ENCODE data around the gene EPS8. TPM values are rescaled to one million over a fixed set of nuclear protein-coding genes. Genes with fewer than 3 reads are reported as not detected.
"Not testable (repeated sequence)": the region's sequence is repeated elsewhere in the genome, so short reads cannot be mapped to it uniquely, and the experiment has no call there.

EPS8 gene
- total RNA-seq, 1 experiment from 2014 or later: 36.7 TPM

DNA sequence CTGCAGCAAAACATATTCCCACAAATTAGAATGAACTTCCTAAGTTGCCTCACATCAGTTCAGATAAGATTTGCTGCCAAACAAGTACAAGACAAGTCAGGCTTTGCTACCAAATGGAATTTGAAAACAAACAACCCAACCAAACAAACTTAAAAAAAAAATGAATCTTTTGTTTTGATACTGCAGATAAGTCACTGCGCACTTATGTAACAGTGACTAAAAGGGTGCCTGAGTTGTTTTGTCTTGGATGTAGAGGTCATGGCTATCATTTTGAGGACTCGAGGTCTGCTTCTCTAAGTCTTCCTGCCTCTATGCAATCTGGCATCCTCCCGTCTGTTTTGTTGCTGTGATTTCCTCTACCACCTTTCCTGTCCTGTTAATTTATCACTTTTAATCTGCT is 11.1 kb upstream of the EPS8 start:
- DNase-seq (ENCODE audit: low read depth): no peak

GRCh38 chr12:15797818-15798217 is 8.6 kb upstream of the EPS8 start:
- DNase-seq (ENCODE audit: low read depth): no peak

- DNase-seq (ENCODE audit: low read depth): peak; percentile 75
These were observed 7.4 kb upstream of the EPS8 start for GRCh38 chr12:15796493-15797141.

GRCh38 chr12:15794836-15795235 is 5.6 kb upstream of the EPS8 start:
- DNase-seq (ENCODE audit: low read depth): no peak

DNA sequence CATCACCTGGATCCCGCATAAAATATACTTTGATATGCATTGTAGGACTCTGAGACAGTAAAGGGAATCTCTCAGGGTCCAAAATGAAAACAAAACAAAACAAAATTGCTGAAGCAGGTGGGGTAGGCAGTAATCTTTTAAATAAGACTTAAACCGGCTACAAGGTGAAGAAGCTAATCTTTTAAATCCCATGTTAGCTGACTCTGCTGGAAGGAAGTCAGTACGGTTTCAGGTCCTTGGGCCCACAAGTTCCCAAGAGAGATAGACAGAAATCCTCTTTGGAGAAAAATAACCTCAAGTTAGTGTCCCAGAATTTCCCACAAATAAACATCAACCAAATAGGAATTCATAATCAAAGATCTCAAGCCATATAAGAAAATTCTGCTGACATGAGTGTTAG is 5.0 kb upstream of the EPS8 start:
- DNase-seq (ENCODE audit: low read depth): no peak

DNA sequence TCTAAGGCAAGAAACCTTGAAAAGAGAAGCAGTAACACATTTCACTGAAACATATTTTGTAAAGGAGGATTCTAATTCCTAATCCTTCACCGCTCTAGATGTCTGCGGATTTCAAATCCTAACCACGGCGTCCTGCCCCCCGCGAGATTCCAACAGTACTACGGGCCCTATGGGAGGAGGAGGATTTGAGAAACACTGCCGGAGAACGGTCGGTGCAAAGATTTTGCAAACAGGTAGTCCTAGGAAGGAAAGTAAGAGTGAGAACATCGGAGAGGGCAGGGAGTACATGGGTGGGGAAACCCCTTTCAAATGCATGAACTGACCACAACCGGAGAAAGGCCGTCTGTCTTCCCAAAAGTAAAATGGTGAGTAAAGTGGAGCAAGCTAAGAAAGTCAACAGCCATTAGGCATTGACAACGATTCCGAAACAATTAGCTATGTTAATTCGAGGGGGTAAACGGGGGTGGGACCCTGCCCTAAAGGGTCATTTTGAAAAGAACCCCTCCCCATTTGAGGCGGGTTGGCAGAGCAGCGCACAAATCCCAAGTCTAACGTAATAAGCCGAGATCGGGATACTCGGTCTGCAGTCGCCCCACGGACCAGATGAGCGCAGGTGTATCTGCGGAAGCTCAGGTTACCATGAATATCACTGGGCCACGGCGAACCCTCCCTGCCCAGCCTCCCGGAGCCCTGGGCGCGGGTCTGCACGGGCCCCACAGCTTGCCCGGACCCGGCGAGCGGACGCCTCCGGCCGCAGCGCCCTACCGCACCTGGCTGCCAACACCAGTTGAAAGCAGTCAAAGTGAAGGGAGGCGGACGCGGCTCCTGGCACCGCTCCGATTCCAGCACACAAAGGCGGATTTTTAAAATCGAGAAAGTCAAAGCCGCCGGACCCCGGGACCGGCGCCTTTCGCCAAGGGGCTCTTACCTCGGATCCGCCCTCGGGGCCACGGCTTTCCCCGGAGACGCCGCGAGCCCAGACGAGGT is 662 bp downstream of the EPS8 start:
- peak; percentile 55 for DNase-seq (ENCODE audit: low read depth)

DNA sequence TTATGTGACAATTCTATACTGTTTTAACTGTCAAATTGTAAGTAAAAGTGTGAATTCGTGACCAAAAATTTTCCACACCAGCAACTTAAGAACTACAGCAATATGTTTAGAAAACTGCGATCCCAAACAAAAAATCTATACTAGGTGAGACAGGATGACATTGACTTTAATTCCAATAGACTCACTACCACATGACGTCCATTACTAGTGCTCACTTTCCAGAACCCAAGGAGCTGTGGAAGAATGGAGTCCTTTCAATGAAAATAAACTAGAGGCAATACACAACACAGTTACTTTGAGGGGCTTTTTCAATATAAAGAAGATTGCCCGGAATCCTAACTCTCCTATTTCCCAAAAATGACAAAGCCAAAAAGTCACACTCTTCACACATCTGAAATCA is 1.4 kb downstream of the EPS8 start:
- DNase-seq (ENCODE audit: low read depth): peak; percentile 14

DNA sequence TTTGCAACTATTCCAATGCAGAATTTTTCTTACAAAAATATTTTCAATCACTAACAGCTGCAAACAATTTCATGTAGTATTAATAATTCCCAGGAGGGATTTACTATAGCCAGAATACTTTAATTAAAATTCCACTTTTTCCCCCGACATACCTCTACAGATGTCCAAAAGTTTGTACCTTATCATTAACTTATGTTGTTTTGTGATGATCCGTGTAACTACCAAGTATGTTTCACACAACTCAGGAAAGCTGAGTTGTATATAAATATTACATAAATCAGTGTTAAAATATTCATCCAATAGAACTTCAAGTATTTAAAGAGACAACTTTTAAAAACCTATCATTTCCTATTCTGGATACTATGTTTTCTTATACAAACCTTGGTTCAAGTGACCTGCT is 2.4 kb downstream of the EPS8 start:
- DNase-seq (ENCODE audit: low read depth): no peak

- DNase-seq (ENCODE audit: low read depth): no peak
These were observed 5.9 kb downstream of the EPS8 start for GRCh38 chr12:15783288-15783687.

DNA sequence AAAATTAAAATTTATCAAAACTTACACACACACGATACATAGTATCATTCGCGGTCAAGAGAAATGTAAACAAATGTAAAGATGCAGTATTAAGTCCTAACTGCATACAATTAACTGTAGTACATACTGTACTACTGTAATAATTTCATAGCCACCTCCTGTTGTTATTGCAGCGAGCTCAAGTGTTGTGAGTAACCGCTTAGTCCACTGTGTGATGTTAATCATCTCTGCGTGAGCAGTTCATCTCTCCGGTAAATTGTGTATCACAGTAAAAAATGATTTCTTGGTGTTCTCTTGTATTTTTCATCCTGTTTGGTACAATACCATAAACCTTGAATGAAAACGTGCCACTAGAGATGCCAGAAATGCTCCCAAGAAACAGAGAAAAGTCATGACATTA is 6.5 kb downstream of the EPS8 start:
- no peak for DNase-seq (ENCODE audit: low read depth)

DNA sequence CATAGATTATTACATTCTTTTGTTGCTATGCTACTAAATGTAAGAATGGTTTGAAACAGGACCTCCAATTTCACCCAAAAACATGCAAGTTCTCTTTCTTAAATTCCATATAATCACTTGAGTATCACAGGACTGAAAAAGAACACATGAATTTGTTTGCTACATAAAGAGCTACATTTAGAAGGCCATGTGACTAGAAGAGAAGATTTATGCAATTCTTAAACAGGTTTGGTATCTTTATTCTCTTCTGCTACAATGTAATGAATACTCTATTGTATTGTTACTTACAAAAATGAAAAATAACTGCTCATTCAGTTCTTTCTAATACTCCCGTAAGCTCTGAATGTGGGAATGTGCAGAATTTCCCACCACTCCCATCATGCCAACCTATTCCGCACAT is 9.3 kb downstream of the EPS8 start:
- no peak for DNase-seq (ENCODE audit: low read depth)

- DNase-seq (ENCODE audit: low read depth): no peak
These were observed 11.1 kb downstream of the EPS8 start for GRCh38 chr12:15778126-15778525.

GRCh38 chr12:15777355-15778012 is 11.7 kb downstream of the EPS8 start:
- DNase-seq (ENCODE audit: low read depth): no peak

GRCh38 chr12:15776532-15776931 is 12.7 kb downstream of the EPS8 start:
- DNase-seq (ENCODE audit: low read depth): no peak

GRCh38 chr12:15774819-15775218 is 14.4 kb downstream of the EPS8 start:
- no peak for DNase-seq (ENCODE audit: low read depth)

GRCh38 chr12:15772405-15773018 is 16.7 kb downstream of the EPS8 start:
- no peak for DNase-seq (ENCODE audit: low read depth)

DNA sequence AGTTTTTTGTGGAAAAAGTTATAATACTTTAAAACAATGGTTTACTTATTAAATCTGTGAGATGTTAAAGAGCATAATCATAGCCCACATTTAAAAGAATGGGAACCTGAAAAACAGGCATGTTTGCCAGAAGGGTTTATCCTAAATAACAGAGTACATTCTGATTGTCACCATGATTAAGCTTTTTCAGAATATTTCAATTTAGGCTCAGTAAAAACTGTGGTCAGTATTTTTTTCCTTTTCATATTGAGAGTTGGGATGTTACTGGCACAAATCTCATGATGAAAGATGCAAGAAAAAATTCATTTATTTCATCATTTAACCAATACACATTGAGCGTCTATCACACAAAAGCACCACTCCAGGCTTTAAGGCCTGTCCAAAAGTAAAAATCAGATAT is 18.6 kb downstream of the EPS8 start:
- DNase-seq (ENCODE audit: low read depth): no peak

DNA sequence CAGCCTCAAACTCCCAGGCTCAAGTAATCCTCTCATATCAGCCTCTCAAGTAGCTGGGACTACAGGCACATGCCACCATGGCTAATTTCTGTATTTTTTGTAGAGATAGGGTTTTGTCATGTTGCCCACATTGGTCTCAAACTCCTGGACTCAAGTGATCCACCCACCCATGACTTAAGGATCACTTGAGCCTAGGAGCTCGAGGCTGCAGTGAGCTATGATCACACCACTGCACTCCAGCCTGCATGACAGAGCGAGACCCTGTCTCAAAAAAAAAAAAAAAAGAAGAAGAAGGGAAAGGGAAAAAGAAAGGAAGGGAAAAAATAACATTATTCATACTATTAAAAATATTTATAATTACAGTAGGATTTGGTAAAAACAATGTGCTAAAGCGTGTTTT is 19.2 kb downstream of the EPS8 start:
- DNase-seq (ENCODE audit: low read depth): no peak

- no peak for DNase-seq (ENCODE audit: low read depth)
These were observed 19.6 kb downstream of the EPS8 start for GRCh38 chr12:15769586-15769985.

GRCh38 chr12:15767301-15767700 is 21.9 kb downstream of the EPS8 start:
- DNase-seq (ENCODE audit: low read depth): no peak

GRCh38 chr12:15763328-15763727 is 25.9 kb downstream of the EPS8 start:
- DNase-seq (ENCODE audit: low read depth): no peak

GRCh38 chr12:15762162-15762561 is 27.0 kb downstream of the EPS8 start:
- not testable (repeated sequence) for DNase-seq (ENCODE audit: low read depth)

Measured in HT1080 (cell line).